HG02973 (cell line): ENCODE data around the gene SDSL.

Experiments used
- ATAC-seq: cut with Tn5 transposase; IDR thresholded peaks from one replicate; pipeline ENCODE4 v1.9.1; 2021; ENCODE audit warnings: moderate library complexity; ENCODE audit not compliant: unreplicated experiment

The SDSL gene

DNA sequence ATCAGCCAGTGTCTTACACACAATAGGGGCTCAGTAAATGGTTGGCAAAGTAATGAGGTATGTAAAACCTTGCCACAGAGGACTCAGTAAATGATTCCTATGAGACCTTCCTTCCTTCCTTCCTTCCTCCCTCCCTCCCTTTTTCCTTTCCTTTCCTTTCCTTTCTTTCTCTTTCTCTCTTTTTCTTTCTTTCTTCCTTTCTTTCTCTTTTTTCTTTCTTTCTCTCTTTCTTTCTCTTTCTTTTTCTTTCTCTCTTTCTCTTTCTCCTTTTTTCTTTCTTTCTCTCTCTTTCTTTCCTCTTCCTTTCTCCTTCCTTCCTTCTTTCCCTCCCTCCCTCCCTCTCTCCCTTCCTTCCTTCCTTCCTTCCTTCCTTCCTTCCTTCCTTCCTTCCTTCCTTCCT is 26.0 kb upstream of the SDSL start:
- ATAC-seq: no peak

DNA sequence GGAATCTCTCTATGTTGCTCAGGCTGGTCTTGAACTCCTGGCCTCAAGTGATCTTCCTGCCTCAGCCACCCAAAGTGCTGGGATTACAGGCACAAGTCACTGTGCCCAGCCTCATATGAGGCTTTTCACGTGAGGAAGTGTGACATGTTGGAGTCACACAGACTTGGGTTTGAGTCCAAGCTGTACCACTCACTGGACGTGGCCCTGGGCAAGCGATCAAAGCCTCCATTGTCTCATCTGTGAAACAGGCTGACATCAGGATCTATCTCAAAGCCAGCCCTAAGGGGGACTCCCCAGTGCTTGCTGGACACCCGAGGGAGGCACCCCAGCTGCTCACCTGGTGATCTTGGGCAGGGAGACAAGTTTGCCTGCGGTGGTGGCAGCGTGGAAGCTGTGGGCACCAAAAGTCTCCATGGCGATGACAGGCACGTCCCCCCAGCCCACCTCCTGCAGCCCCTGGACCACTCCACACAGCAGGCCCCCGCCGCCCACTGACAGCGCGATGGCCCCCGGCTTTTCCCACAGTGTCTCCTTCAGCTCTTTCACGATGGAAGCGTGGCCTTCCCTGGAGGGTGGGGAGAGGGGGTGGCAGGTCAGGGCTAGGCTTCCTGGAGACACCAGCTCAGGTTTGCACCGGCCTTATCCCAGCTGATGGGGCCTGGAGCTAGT is 25.2 kb upstream of the SDSL start:
- no peak for ATAC-seq

DNA sequence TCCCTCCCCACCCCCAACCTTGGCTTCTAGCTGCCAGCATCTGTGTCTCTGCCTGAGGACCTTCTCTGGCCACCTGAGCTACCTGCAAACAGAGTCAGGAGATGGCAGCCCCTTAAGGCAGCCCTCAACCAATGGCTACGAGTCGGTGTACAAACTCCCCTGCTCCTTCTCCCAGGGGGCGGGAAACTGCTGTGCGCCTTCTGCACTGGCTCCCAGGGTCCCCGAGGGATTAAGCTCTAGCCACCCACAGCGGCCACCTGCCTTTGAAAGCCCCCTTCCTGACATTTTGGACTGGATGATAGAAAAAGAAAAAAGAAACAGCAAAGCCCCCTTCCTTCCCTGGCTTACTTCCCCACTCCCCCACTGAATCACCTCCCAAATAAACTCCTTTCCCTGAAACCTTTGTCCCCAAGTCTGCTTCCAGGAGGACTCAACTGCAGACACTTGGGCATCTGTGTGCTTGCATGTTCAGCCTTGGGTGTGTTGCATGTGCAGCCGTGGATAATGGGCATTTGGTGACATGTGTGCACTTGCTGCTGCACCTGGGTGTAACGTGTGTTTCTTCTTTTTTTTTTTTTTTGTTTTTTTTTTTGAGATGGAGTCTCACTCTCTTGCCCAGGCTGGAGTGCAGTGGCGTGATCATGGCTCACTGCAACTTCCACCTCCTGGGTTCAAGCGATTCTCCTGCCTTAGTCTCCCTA is 24.5 kb upstream of the SDSL start:
- ATAC-seq: no peak

DNA sequence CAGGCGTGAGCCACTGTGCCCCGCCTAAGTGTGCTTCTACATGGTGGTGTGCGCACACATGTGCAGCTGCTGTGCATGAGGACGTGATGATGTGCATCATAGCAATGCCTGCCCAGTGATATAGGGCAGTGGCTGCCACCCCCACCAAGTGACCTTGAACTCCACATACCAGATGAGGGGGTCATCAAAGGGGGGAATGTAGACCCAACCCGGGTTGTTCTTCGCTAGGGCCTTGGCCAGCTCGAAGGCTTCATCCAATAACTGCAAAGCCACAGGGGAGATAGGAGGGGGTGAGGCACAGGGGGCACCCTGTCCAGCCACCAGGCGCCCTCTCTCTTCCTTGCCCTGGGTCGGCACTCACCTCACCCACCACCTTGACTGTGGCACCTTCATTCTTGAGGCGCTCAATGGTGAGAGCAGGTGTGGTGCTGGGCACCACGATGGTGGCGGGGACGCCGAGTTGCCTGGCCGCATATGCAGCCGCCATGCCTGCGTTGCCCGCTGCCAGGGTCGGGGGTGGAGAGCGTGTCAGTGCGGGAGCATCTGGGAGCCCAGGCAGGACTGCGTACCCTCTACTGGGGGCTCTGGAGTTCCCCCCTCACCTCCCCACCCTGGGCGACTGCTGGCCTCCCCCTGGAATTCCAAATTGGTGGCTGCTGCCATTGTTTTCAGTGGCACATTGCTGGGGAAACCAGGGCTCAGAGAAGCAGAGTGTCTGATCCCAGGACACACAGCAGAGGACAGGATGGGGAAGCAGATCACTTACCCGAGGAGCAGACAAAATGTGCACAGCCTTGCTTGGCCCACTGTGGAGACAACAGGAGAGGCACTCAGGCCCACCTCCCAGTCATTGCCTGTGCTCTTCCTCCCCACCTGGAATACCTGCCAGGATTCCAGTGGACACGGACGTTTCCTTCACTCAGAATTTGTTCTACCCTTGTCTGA is 23.6 kb upstream of the SDSL start:
- no peak for ATAC-seq

DNA sequence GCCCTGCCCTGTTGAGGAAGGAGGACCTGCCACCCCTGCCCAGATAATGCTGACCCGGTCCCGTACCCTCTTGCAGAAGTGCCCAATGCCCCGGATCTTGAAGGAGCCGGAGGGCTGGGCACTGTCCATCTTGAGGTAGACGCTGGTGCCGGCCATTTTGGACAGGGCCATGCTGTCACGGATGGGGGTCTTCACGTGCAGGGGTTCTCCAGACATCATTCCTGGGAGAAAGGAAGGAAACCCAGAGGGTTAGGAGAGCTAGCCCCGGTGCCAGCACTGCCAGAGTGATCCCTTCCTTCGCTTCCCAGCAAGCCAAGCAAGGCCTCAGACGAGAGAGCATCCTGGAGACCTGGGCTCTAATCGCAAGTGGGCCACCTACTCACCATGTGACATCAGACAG is 22.7 kb upstream of the SDSL start:
- ATAC-seq: no peak

DNA sequence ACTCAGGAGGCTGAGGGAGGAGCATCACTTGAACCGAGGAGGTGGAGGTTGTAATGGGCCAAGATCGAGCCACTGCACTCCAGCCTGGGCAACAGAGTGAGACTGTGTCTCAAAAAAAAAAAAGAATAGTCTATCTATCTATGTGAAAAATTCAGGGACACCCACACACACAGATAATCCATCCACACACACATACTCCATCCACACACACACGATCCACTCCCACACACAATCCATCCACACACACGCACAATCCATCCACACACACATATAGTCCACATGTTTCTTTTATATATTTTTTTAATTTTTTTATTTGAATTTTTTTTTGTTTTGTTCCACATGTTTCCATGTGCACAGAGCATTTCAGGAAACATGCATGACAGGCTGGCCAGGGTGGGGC is 21.8 kb upstream of the SDSL start:
- no peak for ATAC-seq

DNA sequence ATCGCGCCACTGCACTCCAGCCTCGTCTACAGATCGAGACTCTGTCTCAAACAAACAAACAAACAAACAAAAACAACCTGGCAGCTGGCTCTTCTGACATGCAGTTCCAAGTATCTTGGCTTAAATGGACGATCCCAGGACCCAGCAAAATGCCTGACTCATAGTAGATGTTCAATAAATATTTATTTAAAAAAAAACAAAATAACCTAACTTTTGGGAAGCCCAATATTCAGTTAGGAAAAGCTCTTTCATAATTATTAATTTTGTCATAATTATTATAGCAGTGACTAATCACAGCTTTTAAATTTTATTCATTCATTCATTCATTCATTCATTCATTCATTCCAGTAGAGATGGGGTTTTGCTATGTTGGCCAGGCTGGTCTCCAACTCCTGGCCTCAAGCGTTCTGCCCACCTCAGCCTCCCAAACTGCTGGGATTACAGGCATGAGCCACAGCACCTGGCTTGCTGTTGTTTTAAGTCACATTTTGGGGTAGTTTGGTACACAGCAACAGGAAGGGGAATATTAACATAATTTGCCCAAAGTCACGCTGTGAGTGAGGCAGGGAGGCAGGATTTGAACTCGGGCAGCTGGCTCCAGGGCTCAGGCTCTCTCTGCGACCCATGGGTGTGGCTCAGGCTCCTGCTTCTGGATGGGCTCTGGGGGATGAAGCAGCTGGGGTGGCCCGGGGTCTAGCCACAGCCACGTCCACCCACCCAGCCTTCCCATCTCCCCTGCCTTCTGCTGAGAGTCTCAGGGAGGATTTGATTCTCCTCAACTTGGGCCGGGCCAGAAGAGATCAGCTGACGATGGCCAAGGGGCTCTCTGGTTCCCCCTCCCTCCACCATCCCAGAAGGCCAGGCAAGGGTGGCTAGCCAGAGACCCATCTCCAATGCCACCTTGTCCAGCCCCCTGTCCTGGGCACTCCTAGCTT is 20.8 kb upstream of the SDSL start:
- ATAC-seq: no peak

DNA sequence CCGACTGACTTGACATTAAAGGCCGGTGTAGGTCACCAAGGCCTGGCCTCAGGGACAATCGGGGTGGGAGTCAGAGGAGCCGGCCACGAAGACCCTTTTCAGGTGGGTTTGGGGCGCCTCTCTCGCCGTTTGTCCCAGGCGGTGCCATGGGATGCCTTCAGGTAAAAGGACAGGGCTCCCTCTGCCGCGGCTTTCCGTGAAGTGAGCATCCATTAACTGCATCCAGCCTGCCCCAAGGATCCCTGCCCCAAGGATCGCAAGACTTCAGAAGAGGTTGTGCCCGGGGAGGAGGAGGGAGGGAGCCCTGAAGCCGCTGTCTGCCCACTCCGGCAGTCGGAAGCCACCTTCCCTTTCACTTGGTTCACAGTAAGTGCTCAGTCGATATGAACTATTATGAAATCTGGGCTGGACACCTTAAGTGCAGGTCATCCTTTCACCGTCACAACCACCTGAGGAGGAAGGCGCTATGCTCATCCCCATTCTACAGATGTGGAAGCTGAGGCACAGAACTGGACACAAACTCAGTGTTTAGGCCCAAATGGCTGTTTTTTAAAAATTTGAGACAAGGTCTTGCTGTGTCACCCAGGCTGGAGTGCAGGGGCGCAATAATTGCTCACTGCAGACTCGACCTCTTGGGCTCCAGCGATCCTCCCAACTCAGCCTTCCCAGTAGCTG is 19.5 kb upstream of the SDSL start:
- no peak for ATAC-seq

DNA sequence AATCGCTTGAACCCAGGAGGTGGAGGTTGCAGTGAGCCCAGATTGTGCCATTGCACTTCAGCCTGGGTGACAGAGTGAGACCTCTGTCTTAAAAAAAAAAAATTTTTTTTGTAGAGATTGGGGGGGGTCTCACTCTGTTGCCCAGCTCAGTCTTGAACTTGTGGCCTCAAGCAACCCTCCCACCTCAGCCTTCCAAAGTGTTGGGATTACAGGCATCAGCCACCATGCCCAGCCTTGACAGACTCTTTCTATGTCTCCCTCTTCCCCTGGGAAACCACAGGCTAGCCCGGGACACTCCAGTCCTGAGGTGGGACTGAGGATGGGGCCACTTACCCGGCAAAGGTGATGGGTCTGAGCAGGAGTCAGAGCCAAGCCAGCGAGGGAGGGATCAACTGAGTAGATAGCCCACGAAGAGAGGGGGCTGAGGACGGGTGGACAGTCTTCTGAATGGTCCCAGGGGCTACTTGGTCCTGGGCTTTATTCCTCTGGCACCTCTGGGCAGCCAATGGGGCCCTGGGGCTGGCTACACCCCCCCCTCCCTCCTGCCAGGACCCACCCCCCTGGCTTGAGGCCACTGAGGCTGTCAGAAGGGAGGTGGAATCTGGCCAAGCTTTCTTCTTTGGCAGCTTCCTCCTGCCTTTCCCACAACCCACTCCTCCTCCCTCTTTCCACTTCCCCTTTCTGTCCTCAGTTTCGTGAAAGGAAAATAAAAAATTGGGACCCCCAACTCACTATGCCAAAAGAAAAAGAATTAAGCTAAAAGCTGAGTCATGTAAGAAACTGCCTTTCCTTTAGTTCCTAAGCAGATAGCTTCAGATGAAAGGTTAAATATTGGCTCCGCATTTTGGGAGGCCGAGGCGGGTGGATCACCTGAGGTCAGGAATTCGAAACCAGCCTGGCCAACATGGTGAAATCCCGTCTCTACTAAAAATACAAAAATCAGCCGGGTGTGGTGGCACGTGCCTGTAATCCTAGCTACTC is 18.5 kb upstream of the SDSL start, which contains the start of gene SDS:
SDS (minus strand) TSS at position 453 of the 981 bp plus-strand sequence. CDS start 4,179 bp downstream, outside the sequence.
- no peak for ATAC-seq

DNA sequence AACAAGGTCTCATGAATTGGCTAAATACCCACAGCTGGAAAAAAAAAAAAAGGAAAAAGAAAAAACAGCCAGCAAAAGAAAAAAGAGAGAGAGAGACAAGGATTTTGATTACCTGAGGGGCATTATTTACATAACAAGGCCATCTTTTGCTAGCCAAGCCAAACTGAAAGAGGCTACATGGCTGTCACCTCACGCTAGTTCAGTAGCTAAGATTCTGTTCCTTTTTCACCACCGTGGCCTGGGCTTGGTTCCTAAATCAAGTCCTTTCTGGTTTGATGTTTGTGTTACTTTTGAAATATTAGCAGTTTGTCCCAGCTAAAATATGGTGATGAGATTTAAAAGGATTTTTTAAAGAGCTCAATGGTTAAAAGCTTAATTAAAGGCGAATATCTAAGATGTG is 16.5 kb upstream of the SDSL start:
- no peak for ATAC-seq

DNA sequence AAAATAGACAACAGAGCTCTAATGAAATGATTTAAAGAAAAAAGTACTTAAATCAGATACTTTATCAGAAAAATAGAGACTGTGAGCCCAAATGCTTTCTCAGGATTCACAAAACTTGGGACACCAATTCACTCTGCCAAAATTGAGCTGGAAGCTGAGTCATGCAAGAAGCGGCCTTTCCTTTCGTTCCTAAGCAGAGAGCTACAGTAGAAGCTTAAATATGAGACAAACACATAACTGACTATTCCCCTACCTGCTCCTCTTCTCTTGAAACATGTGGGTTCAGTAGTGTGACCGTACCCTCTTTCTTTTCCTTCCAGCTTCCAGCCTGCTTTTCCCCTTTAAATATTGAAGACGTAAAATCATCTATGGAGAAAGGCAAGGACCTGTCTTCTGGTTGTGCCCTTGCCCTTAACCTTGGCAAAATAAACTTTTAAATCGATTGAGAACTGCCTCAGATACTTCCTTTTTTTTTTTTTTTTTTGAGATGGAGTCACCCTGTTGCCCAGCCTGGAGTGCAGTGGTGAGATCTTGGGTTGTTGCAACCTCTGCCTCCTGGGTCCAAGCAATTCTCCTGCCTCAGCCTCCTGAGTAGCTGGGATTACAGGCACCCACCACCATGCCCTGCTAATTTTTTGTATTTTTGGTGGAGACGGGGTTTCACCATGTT is 14.1 kb upstream of the SDSL start:
- no peak for ATAC-seq

DNA sequence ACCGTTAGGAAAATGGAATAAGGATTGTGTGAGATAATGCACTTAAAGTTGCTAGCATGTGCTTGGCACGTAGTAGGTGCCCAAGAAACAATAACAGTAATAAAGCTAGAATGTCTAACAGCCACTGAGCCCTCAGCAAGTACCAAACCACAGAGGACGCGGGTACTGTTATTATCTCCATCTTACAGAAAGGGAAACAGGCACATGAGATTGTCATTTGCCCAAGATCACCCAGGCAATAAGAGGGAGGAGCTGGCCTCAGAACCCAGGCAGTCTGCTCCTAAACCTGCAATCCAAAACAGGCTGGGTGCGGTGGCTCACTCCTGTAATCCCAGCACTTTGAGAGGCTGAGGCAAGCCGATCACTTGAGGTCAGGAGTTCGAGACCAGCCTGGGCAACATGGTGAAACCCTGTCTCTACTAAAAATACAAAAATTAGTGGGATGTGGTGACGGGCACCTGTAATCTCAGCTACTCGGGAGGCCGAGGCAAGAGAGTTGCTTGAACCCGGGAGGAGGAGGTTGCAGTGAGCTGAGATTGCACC is 13.4 kb upstream of the SDSL start:
- no peak for ATAC-seq

DNA sequence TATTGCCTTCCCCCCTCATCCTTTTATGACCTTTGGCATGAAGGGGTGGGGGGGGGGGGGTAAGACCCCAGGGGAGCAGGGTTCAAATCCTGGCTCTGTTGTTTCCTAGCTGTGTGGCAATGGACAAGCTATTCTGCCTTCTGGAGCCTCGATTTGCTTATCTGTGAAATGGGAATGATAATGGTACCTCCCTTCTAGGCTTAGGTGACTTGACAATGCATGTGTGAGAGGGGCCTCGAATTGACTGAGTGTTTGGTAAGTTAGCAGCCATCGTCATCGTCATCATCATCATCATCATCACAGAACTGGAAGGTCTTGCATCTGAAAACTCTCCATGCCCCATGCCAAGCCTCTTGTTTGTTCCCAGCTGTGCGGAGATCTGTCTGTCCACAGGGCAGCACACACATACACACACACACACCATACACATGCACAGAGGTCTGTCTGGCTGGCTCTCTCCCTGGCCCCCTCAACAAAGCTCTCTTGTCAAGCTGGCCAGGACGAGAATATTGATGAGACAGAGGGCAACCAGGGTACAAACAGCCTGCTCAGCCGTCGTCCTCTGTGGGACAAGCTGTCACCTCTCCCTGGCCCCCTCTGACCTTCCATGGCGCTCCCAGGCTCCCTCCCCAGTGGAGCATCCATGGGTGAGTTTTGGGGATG is 12.6 kb upstream of the SDSL start:
- no peak for ATAC-seq

DNA sequence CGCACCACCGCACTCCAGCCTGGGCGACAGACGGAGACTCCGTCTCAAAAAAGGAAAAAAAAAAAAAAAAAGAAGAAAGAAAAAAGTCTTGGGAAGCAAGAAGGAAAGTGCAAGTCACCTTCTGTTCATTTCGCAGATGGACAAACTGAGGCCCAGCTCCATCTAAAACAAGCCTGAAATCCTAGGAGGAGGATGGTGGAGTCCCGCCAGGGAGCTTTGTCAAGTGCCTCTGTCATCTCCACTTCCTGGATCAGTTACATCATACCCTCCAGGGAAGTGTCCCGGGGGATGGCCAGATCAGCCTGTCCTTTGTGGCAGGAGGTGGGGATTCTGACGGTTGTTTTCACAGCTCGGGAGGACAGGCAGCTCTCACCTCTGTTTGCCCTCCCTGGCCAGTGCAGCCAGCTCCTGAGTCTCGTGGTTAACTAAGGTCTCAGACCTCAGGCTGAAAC is 8.7 kb upstream of the SDSL start:
- no peak for ATAC-seq

DNA sequence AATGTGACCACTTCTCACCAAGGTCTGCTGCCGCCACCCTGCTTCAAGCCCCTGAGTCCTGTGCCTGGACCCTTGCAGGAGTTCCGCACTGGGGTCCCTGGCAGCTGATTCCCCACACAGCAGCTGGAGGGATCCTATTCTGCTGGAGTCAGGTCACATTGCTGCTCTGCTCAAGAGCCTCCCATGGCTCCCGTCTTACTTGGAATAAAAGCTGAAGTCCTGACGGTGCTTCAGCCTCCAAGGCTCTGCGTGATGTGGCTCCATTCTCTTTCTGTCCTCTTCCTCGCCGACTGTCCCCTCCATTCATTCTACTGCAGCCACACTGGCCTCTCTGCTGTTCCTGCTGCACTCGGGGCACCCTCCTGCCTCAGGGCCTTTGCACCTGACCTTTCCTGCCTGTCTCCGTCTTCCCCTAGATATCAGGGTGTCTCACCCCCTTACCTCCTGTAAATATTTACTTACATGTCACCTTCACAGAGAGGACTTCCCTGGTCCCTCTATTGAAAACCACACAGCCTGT is 7.6 kb upstream of the SDSL start:
- no peak for ATAC-seq

DNA sequence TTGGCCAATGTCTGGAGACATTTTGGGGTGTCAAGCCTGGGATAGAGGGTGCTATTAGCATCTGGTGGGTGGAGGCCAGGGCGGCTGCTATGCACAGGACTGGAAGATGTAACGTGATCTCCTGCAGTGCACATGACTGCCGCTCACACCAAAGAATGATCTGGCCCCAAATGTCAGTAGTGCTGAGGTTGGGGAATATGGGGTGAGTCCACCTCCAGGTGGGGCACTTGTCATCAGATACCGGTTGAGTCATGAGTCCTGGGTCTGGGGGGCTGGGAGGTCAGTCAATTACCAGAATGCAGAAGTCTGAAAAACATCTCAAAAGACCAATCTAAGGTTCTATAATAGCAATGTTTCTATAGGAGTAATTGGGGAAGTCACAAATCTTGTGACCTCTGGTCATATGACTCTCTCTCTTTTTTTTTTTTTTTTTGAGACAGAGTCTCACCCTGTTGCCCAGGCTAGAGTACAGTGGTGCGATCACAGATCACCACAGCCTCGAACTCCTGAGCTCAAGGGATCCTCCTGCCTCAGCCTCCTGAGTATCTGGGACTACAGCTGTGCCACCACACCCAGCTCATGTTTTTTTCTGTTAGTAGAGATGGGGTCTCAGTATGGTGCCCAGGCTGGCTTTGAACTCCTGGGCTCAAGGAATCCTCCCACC is 6.0 kb upstream of the SDSL start:
- ATAC-seq: no peak
